KMS-11 (cell line): Measurements from ENCODE around the gene STAP2.

Experiments
- H2AFZ ChIP-seq: fragments of 200-600 bp; sonication (generic); 2 replicates; pipeline ENCODE4 v1.6.1; 2016; ENCODE audit warnings: antibody characterized with exemption, mixed run types, low read depth
- H3K27ac ChIP-seq: fragments of 200-600 bp; sonication (generic); 2 replicates; pipeline ENCODE4 v1.6.1; 2016; ENCODE audit warnings: mild to moderate bottlenecking, mixed run types
- H3K27me3 ChIP-seq: fragments of 200-600 bp; sonication (generic); 2 replicates; pipeline ENCODE4 v1.6.1; 2017; ENCODE audit warnings: mild to moderate bottlenecking, low read depth, mixed run types, moderate library complexity; ENCODE audit not compliant: insufficient read depth
- H3K36me3 ChIP-seq: fragments of 200-600 bp; sonication (generic); 2 replicates; pipeline ENCODE4 v1.6.1; 2017; ENCODE audit warnings: mild to moderate bottlenecking, mixed run types; ENCODE audit not compliant: insufficient read depth
- H3K4me1 ChIP-seq: fragments of 200-600 bp; sonication (generic); 2 replicates; pipeline ENCODE4 v1.6.1; 2016; ENCODE audit warnings: mild to moderate bottlenecking, low read depth, mixed run types; ENCODE audit not compliant: poor library complexity, severe bottlenecking
- H3K4me2 ChIP-seq: fragments of 200-600 bp; sonication (generic); 2 replicates; pipeline ENCODE4 v1.7.0; 2016; ENCODE audit warnings: mild to moderate bottlenecking, mixed run types
- H3K4me3 ChIP-seq: fragments of 200-600 bp; sonication (generic); IDR thresholded peaks from 2 replicates; pipeline ENCODE4 v1.6.1; 2017; ENCODE audit warnings: low read depth, low read length, mixed read lengths; ENCODE audit not compliant: insufficient read depth
- H3K79me2 ChIP-seq: fragments of 200-600 bp; sonication (generic); 2 replicates; pipeline ENCODE4 v1.6.1; 2016; ENCODE audit warnings: low read depth, mixed run types; ENCODE audit not compliant: insufficient read depth
- H3K9ac ChIP-seq: fragments of 200-600 bp; sonication (generic); 2 replicates; pipeline ENCODE4 v1.6.1; 2016; ENCODE audit warnings: mild to moderate bottlenecking, mixed run types
- H4K20me1 ChIP-seq: fragments of 200-600 bp; sonication (generic); 2 replicates; pipeline ENCODE4 v1.6.1; 2016; ENCODE audit warnings: mild to moderate bottlenecking, mixed run types; ENCODE audit not compliant: insufficient read depth
- TF ChIP-seq, protein P1 (sequence below): fragments of 200-600 bp; sonication (generic); conservative IDR thresholded peaks from 2 replicates; pipeline ENCODE4 v1.6.1; 2017; ENCODE audit warnings: low read depth, mild to moderate bottlenecking, antibody characterized with exemption, low read length, moderate library complexity, mixed read lengths

STAP2 gene

DNA sequence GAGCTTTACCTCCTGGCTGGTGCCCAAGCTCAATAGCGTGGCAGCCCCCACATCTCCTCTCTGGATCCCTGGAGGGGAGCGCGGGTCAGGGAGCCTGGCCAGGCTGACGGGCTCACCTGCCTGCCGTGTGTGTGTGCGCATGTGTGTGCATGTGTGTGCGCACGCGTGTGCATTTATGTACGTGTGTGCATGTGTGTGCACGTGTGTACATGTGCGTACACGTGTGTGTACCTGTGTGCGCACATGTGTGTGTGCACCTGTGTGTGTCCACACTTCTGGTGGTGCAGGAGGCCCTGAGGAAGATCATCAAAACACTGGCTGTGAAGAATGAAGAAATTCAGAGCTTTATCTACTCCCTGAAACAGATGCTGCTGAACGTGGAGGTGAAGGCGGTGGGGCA lies 33.0 kb downstream of the STAP2 start:
- no peak overlapping the region for H3K9ac ChIP-seq
- TF ChIP-seq, protein P1, sequence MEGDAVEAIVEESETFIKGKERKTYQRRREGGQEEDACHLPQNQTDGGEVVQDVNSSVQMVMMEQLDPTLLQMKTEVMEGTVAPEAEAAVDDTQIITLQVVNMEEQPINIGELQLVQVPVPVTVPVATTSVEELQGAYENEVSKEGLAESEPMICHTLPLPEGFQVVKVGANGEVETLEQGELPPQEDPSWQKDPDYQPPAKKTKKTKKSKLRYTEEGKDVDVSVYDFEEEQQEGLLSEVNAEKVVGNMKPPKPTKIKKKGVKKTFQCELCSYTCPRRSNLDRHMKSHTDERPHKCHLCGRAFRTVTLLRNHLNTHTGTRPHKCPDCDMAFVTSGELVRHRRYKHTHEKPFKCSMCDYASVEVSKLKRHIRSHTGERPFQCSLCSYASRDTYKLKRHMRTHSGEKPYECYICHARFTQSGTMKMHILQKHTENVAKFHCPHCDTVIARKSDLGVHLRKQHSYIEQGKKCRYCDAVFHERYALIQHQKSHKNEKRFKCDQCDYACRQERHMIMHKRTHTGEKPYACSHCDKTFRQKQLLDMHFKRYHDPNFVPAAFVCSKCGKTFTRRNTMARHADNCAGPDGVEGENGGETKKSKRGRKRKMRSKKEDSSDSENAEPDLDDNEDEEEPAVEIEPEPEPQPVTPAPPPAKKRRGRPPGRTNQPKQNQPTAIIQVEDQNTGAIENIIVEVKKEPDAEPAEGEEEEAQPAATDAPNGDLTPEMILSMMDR = no peak

DNA sequence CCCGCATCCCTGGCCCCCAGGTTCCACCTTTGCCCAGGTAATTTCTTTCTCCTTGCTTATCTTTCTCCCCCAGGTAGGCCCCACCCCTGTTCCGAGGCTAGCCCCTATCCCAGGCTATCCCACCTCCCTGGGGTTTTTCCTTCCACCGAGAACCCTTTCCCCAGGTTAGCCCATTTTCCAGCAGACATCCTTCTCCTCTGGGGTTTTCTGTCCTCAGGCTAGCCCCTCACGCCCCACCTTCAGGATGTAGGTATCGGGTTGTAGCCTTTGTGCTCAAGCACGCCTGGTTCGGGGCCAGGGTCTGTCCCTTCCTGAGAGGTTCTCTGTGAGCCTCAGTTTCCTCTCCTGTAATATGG lies 33.4 kb downstream of the STAP2 start:
- H4K20me1 ChIP-seq = no peaks in the 10 kb centered on the region
- H3K27me3 ChIP-seq = no peaks in the 10 kb centered on the region; the same call in 1 of the 2 replicates
- no peaks in the 10 kb centered on the region for H3K4me1 ChIP-seq
- H3K27ac ChIP-seq = no peak overlapping the region
- no peak overlapping the region for H3K4me3 ChIP-seq
- no peak overlapping the region for H2AFZ ChIP-seq
- H3K79me2 ChIP-seq = no peaks in the 10 kb centered on the region
- H3K9ac ChIP-seq = no peak overlapping the region
- no peaks in the 10 kb centered on the region for H3K36me3 ChIP-seq
- no peak overlapping the region for H3K4me2 ChIP-seq
- TF ChIP-seq, protein P1 = no peak

More for the DNA sequence above, 33.0 kb downstream of the STAP2 start:
- Histone ChIP-seq H2AFZ (no peak overlapping the region), H3K36me3 (no peaks in the 10 kb centered on the region), H3K27me3 (no peaks in the 10 kb centered on the region; the same call in 1 of the 2 replicates), H4K20me1 (no peaks in the 10 kb centered on the region), H3K4me2 (no peak overlapping the region), H3K4me1 (no peaks in the 10 kb centered on the region), H3K27ac (no peak overlapping the region), H3K4me3 (no peak overlapping the region), H3K79me2 (no peaks in the 10 kb centered on the region)

DNA sequence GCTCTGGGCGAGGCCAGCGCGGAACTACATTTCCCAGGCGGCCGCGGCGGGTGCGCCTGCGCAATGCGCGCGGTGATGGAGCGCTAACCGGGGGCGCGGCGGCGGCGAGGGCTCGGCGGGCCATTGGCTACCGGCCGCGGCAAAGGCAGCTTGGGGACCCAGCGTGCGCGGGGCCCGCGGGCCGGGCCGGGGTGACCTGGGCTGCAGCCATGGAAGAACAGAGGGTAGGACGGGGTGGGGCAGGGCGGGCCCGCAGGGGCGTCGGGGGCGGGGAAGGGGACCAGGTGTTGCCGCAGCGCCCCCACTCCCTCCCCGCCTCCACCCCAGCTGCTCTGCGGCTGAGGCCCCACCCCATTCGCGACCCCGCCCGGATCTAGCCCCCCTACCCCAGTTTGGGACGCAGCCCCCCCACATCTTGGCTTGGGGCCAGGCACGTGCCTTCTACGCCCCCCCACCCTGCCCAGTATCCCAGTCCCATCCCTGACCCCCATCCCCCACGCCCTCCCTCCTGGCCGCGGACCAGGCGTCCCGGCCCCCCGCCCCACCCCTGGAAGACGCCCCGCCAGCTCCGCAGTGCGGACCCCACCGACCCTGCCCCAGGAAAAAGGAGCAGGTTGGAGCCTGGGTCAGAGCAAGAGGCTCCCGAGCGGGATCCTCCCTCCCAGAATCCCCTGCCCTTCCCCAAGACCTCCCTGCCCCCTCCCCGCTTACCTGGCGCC lies 33.9 kb downstream of the STAP2 start, which contains the start of gene FSD1:
Gene FSD1, plus strand, starts transcription at position 61 of the 719 bp plus-strand sequence. Its CDS starts 149 bp downstream, at position 210.
- H2AFZ ChIP-seq = peak within 1 kb of the TSS; percentile 34; the same call in 1 of the 2 replicates
- no peak within 1 kb of the TSS for H3K4me2 ChIP-seq
- TF ChIP-seq, protein P1 = no peak

DNA sequence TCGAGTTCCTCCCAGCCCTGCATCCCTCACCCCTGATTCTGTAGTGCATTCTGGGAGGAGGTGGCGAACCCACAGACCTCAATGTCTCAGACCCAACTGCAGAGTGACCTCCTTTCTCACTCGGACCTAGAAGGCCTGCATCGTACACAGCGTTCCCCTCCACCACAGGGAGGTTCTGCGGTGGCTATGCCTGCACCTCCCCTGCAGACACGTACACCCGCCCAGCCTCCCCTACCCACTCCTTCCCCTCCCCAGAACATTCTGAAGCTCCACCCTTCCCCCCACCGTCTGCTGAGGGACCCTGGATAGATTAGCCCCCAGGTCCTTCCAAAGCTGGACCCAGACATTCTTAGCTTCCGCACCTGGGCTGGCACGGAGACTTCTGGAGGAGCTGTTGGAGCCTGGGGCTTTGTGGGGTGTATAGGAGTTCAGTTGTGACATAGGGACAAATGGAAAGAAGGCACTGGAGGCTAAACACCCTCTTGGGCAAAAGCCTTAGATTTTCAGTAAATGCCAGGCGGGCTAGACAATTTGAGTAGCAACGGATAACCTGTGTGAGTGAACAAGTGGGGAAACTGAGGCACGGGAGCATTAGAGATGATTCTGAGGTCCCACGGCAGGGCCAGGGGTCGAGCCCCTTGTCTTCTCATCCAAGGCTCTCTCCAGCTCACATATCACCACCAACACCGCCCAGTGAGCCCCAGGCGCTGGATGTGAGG lies 34.6 kb downstream of the STAP2 start:
- TF ChIP-seq, protein P1 = no peak
- Histone ChIP-seq H3K4me1 (no peaks in the 10 kb centered on the region), H3K4me2 (no peak overlapping the region), H3K27ac (no peak overlapping the region), H3K9ac (no peak overlapping the region), H3K79me2 (no peaks in the 10 kb centered on the region), H3K27me3 (peaks cover 2% of the 10 kb centered on the region; the same call in 1 of the 2 replicates), H3K36me3 (no peaks in the 10 kb centered on the region), H2AFZ (peak overlapping the region; percentile 34; the same call in 1 of the 2 replicates), H3K4me3 (no peak overlapping the region), H4K20me1 (no peaks in the 10 kb centered on the region)

More for the DNA sequence above, 33.9 kb downstream of the STAP2 start, which contains the start of gene FSD1:
- Histone ChIP-seq H4K20me1 (no peaks in the 10 kb centered on the region), H3K4me1 (no peaks in the 10 kb centered on the region), H3K79me2 (no peaks in the 10 kb centered on the region), H3K9ac (no peak within 1 kb of the TSS), H3K27ac (no peak within 1 kb of the TSS), H3K27me3 (no peaks in the 10 kb centered on the region; the same call in 1 of the 2 replicates), H3K4me3 (no peak within 1 kb of the TSS), H3K36me3 (no peaks in the 10 kb centered on the region)
